Right hindlimb (tissue), 1 donor: Measurements from ENCODE around the gene TTLL7.

ENCODE experiments used
- DNase-seq: peaks from one replicate; pipeline ENCODE4 v3.0.0-alpha.2; 2018

TTLL7 gene, protein sequence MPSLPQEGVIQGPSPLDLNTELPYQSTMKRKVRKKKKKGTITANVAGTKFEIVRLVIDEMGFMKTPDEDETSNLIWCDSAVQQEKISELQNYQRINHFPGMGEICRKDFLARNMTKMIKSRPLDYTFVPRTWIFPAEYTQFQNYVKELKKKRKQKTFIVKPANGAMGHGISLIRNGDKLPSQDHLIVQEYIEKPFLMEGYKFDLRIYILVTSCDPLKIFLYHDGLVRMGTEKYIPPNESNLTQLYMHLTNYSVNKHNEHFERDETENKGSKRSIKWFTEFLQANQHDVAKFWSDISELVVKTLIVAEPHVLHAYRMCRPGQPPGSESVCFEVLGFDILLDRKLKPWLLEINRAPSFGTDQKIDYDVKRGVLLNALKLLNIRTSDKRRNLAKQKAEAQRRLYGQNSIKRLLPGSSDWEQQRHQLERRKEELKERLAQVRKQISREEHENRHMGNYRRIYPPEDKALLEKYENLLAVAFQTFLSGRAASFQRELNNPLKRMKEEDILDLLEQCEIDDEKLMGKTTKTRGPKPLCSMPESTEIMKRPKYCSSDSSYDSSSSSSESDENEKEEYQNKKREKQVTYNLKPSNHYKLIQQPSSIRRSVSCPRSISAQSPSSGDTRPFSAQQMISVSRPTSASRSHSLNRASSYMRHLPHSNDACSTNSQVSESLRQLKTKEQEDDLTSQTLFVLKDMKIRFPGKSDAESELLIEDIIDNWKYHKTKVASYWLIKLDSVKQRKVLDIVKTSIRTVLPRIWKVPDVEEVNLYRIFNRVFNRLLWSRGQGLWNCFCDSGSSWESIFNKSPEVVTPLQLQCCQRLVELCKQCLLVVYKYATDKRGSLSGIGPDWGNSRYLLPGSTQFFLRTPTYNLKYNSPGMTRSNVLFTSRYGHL

DNA sequence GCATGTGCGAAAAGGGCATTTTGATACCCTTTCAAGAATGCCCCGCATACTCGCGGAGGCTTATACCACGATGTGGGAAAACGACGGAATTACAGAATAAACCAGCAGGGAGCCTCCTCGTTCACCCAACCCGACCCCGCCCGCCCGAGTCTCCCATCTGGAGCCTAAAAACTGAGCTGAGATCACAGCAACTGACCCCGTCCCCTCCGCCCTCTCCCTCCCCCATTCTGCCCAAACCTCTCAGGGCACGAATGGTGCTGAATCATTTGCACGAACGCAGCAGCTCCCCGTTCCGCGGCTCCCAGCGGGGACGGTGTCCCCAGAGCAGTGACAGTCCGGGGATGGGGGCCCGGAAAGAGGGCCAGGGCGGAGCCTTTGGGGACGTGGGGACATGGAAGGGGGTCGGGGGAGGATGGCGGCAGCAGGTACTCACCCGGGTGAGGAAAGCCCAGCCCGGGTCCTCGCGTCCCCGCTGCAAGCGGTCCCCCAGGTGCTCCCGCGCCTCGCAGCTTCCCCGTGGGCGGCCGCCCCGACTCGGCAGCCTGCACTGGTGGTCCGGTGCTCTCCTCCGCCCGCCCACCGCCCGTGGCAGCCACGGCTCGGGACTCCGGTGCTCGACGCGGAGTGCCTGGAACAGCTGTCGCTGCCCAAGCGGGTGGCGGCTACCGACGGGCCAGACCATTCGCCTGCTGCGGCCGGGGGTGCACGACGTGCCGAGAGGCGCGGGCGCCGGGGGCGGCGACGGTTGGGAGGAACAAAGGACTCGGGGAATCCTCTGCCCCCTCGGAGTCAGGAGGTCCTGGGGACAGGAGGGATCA lies at the start of gene TTLL7:
TTLL7 (minus strand) TSS at position 635 of the 818 bp plus-strand sequence. CDS start 46,921 bp downstream, outside the sequence.
- peak; percentile 89 for DNase-seq

GRCh38 chr1:84042461-84042860 lies 43.5 kb upstream of the TTLL7 start:
- no peak for DNase-seq

DNA sequence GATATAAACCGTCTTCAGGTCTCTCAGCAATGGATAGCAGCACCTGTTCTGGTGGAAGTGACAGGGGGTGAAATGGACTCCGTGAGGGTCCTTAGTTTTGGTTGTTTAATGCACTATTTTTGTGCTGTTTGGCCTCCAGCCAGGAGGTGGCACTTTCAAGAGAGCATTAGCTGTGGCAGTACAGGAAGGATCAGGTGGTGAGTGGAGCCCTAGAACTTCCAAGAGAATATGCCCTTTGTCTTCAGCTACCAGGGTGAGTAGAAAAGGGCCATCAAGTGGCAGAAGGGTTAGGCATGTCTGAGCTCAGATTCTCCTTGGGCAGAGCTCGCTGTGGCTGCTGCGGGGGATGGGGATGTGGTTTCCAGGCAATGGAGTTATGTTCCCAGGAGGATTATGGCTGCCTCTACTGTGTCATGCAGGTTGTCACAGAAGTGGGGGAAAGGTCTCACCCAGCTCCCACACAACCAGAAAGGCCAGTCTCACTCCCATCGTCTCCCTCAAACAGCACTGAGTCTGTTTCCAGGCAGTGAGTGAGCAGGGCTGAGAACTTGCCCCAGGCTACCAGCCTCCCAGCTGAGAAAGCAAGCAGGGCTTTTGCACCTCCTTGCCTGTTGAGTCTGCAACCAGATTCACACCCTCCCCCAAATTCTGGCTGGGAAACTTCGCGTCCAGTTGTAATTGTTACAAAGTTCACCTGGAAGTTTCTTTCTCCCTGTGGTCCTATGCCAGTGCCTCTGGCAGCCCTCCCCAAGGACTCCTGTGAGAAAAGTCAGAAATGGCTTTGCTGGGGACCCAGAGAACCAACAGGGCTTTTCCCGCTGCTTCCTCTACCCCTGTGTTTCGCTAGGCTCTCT lies 39.1 kb upstream of the TTLL7 start:
- no peak for DNase-seq

GRCh38 chr1:84031802-84032327 lies 32.9 kb upstream of the TTLL7 start:
- no peak for DNase-seq

GRCh38 chr1:84027368-84027767 lies 28.4 kb upstream of the TTLL7 start:
- no peak for DNase-seq

- no peak for DNase-seq
Measured at GRCh38 chr1:84025966-84026365, 27.0 kb upstream of the TTLL7 start.

GRCh38 chr1:84021822-84022221 lies 22.9 kb upstream of the TTLL7 start:
- no peak for DNase-seq

DNA sequence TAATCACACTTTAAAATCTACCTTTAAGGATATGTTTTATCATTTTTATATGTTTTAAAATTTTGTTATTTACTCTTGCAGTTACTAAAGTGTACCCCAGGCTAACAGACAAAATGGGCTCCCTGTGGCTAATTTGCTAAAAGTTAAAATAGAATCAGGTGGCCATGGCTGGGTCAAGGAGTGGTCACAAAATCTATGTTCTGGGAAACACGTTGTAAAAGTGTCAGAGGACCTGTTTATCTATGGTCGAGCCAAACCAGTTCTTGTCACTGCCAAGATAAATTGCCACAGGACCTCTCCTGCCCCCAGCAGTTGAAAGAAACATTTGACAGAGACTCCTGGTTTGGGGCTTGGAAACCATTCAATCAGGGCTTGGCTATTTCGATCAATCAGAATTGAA lies 21.2 kb upstream of the TTLL7 start:
- DNase-seq = no peak

DNA sequence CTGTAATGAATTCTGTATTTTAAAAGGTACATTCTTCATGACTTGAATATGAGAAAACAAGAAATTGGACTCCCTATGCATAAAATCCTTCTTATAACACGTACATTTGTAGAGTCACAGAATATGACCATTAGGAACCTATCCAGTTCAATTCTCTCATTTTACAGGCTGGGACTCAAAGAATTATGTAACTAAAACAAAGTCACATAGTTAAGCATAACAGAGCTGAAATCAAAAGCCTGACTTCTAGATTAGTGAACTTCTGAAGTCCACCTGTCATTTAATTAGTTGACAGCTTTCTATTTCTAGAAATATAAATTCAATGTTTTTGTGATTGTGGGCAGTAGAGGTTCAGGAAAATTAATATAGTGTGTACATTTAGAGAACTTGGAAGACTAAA lies 20.3 kb upstream of the TTLL7 start:
- DNase-seq = no peak

GRCh38 chr1:84013708-84014107 lies 14.8 kb upstream of the TTLL7 start:
- no peak for DNase-seq

- DNase-seq = no peak
Measured at GRCh38 chr1:84012018-84012417, 13.1 kb upstream of the TTLL7 start.

DNA sequence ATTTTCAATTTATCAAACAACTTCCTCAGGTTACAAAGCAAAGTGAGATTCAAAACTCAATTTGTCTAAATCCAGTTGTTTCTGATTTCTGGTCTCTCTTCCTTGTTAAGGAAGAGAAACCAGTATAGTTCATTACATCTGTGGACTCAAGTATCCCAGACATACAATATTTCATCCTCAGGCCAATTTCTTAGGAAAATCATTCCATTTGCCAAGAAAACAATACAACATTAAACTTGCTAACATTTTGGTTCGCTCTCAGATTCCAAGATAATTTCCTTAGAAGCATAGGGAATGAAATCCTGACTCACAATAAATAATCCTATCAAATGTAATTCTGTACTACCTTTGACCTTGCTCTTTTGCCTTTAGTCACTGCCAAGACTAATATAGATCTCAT lies 11.2 kb upstream of the TTLL7 start:
- no peak for DNase-seq

- DNase-seq = no peak
Measured at GRCh38 chr1:84008631-84009030, 9.7 kb upstream of the TTLL7 start.

GRCh38 chr1:84006591-84006990 lies 7.7 kb upstream of the TTLL7 start:
- DNase-seq = no peak

DNA sequence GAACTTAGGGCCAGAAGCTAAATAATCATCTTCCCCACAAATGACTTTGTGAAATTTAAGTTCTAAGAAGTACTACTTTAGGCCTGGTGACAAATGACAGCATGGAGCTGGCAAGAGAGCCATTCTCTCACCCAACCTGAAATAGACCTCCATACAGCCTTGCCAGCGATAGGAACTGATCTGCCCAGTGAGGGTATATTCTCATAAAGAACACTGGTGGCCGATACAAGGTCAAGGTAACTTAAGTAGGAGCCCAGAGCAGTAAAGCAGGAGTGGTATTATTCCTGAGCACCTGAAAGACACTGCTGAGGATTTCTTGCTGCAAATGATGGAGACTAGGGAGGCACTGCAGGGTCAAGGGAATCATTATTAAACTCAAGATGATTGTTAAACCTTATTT lies 2.6 kb upstream of the TTLL7 start:
- no peak for DNase-seq

- DNase-seq = no peak
Measured at GRCh38 chr1:84000954-84001495, 2.1 kb upstream of the TTLL7 start.

- no peak for DNase-seq
Measured at GRCh38 chr1:84000196-84000885, 1.4 kb upstream of the TTLL7 start.

DNA sequence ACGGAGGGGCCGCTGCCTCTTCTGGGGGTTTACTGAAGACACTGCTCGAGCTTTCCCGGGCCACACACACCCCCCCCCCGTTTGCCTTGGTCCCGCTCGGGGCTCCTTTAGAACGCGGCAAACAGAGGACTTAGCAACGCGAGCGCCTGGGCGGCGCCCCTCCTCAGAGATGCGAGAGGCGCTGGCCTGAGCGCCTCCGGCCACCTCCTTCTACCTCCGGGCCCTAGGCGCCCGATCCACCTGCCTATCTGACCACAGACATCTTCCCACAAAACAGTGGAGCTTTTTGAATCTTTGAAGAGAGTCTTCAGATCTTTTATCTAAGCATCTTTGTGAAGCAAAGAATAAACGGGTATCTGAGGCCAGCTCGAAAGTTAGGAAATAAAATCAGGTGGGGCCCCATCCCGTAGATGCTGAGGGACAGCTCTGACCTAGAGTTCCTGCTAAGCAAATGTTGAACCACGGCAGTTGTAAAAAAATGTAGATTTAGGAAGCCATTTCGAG lies 436 bp upstream of the TTLL7 start:
- no peak for DNase-seq

DNA sequence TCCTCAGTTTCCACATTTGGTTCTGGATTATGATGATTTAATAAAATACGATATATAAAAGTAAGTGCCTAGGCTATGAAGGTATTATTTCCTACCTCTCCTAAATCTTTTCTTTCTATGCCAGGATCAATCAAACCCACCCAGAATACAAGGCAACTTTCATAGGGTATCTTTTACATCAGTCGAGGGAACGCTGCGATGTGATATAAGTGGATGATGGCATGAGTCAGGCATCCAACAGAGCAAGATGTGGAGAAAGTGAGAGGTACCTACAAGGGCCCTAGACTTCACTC lies 781 bp downstream of the TTLL7 start:
- no peak for DNase-seq

DNA sequence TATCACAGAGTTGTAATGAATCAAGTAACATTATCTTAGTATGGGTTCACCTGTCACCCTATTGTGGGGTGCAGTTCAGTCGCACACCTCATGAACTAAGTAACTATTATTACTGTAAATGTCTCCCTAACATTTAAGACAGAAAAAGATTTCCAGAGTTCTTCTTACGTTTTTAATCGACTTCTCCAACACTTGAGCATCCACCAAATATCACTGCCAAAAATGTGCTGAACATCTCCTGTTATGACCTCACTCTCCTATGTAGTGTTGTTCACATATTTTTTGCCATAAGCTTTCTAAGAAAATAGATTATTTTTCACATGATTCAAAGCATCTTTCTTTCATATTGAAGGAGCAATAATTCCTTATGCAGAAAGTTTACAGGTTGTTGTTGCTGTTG lies 1.3 kb downstream of the TTLL7 start:
- DNase-seq = no peak

DNA sequence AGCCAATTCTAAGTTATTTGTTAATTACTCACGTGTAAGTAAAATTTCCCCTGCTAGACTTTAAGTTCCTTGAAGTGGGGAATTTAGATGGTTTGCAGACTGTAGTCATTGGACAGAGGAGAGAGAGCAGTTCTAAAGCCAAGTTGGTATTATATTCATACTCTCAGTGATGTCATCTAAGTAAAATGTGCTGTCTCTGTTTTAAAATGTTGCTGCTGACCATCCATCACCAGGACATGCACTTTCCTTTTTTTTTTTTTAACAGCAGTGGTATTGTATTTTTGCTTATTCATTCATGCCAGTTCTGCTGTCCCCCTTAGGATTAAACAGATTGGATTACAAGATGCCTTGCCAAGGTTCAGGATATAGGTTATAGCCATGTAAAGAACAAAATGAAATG lies 2.3 kb downstream of the TTLL7 start:
- DNase-seq = no peak
